Suppressor macrophage treated with lipopolysaccharide for 4 hours (primary cell): ENCODE measurements around the gene CYSRT1.

ENCODE experiments used
- DNase-seq: peaks from one replicate; pipeline ENCODE4 v3.0.0-alpha.2; 2020

The CYSRT1 gene, protein sequence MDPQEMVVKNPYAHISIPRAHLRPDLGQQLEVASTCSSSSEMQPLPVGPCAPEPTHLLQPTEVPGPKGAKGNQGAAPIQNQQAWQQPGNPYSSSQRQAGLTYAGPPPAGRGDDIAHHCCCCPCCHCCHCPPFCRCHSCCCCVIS

GRCh38 chr9:137224830-137225694, at the start of gene CYSRT1:
Gene CYSRT1 (plus strand): TSS chr9:137225174. CDS start chr9:137225622, 448 bp downstream.
- no peak for DNase-seq

DNA sequence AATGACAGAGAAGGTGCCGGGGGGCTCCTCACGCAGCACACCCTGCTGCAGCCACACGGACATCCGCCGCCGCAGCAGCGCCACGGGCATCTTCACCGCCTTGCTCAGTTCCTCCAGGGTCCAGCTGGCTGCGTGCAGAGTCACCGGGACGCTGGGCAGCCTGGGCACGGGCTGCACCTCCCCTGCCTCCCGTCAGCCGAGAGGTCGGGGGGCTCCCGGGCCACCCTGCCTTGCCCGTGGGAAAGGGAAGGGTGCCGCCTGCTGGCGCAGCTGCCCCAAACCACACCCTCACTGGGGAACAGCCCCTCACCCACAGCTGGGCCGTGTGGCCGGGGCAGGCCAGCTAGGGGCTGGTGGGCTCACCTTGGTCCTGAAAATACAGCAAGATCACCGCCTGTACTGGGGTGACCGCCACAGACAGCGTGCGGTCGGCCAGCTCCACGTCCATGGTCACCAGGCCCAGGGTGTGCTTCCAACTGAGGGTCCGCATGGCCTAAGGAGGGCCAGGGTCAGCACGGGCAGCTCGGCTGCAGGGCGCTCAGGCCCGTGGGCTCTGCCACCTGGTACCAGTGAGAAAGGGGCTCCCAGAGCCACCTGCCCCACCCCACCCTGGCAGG, 49.5 kb upstream of the CYSRT1 start:
- DNase-seq = no peak

DNA sequence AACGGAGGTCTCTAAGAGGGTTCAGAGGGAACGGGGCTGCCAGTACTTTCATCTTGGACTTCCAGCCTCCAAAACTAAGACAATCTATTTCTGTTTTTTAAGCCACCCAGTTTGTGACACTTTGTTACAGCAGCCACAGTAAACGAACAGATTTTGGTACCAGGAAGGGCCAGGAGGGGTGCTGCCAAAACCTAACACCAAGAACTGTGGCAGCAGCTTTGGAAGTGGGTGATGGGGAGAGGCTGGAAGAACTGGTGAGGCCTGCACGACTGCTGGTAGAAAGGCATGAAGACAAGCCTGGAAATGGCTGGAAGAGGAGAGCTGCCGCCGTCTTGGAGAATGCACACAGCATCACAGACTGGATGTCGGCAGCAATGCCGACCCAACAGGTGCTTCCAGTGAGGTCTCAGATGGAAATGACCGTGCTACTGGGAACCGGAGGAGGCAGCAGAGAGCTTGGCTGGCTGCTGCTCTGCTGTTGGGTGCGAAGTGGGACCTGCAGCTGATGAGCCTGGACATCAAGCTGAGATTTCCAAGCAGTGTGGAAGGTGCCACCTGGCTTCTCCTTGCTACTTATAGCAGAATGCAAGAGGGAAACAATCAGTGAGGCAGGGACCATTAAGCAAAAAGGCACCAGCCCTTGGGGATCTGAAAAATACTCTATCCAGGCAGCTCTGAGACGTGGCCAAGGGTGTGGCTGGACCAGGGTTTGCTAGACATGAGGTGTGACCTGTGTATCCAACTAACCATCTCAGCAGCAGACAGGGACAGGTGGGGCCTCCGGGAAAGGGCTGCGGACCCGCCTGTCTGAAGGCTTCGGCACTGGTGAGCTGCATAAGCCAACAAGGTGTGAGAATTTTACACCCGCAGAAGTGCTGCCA, 48.4 kb upstream of the CYSRT1 start:
- DNase-seq = peak; percentile 23

DNA sequence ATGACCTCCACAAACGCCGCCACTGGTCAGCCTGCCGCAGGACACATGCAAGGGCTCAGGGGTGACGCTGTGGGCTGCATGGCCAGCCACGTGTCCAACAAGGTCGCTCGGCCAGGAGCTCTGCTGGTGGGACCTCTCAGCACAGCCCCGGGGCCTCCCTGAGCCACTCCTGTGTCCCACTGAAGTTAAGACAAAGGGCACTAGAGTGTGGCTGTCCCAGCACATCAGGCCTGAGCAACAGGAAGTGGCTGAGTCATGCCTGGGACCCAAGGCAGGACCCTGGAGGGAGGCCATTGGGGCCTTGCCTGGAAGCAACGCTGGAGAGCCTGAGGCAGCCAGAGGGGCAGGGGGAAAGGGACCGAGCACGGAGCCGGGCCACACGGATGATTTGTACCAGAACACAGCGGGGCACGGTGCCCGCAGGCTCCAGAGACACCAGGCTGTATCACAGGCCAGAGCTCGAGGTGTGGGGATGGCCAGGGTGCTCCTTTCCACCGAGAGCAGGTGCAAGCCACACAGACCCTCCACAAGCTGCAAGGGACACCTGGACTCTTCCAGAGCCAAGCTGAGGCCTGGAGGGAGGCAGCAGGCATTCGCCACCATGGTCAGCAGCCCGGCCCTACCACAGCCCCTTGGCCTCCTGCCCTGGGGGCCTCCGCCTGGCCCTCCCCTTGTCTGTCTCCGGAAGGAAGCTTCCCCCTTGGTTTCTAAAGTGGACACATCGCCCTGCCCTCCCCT, 46.6 kb upstream of the CYSRT1 start:
- DNase-seq = no peak

GRCh38 chr9:137178939-137179630, 45.9 kb upstream of the CYSRT1 start:
- no peak for DNase-seq

GRCh38 chr9:137179761-137180160, 45.2 kb upstream of the CYSRT1 start:
- no peak for DNase-seq

DNA sequence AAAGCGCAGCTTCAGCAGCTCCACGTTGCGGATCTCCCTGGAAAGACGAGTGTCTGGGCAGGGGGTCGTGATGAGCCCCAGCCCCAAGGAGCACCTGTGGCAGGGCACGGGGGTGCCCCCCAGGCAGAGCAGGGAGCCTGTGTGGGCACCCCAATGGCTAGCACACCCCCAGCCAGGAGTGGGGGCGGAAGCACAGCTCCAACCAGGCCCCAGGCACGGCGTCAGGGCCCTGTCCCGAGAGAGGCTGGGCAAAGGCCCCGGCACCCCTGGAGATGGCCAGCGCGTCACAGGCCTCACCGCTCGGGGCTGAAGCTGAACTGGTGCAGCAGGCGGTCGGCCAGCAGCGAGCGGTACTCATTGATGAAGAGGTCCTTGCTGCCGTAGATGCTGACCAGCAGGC, 44.5 kb upstream of the CYSRT1 start:
- DNase-seq = no peak

DNA sequence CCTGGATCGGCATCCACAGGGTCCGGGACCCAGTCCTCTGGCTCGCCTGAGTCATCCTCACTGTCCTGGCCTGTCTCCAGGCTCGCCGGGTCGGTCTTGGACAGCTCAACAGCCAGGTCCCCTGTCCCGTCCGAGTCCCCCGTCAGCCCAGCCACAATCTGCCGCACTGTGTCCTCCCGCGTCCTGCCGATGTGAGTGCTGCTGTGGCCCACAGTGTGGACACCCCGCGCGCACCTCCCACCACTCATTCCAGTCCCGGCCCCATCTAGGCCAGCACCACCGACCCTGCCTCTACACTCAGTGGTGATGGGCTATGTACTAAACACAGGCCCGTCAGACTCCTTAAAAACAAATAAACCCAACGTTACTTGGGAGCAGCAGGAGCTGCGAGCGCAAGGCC, 43.3 kb upstream of the CYSRT1 start:
- no peak for DNase-seq

DNA sequence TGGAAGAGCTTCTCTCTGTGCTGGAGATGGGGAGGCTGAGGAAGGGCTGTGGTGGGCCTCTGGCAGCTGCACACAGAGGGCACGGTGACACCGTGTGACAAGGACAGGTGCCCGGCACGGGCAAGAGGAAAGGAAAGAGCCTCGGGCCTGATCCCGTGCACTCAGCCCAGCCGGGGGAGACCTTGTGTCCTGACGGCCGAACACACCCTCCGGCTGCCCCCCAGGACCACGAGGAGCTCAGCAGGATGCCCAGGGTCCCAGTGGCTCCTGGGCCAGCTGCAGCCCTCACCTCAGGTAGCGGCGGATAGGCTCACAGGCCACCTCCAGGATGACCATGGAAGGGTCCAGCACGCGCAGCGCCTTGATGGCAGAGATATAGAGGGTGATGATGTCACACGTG, 42.1 kb upstream of the CYSRT1 start:
- no peak for DNase-seq

GRCh38 chr9:137183980-137184595, 40.9 kb upstream of the CYSRT1 start:
- no peak for DNase-seq

DNA sequence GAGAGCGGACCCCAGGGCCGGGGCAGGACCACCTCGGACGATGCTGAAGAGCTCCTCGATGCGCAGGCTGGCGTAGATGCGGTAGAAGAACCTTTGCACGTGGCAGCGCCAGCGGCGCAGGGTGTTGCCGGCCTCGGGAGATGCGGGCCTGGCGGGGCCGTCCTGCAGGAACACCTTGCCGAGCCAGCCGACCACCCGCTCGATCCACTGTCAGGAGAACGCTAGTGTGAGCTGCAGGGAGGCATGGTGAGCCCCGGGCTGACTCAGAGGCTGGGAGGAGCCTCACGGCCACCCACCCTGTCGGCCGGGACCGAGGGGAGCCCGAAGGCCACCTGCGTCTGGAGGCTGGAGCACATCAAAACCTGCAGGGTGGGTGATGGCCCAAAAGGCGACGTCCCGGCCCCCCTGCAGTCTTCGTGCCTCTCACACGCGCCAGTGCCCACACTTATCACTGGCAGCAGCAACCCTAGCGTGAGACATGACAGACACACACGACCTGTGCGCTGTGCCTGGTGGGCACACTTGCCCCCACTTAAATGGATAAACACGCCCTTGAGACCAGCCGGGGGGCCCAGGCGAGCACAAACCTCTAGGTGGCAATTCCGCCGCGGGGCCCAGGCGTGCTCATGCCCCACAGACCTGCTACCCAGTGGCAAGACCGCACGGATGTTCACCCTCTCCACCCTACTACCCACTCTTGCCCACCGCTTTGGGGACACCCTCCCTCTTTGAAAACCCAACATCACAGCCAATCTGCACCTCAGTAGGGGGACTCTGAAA, 39.9 kb upstream of the CYSRT1 start:
- no peak for DNase-seq

DNA sequence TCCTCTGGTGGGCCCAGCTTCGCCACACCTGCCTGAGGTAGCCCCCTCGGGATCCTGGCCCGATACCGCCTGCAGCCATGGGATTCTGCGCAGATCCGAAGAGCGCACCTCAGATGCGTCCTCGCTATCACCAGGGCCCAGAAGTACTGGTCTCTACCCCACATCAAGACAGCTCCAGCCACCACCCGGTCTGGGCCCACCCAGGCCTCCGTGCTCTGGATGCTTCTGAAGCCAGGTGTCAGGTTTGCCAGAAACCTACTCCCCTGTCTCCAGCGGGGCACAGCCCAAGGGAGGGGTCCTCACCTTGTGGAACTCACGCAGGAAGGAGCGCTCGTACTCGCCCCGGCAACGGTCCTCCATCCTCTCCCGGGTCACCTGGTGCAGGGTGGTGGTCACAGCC, 39.1 kb upstream of the CYSRT1 start:
- no peak for DNase-seq

DNA sequence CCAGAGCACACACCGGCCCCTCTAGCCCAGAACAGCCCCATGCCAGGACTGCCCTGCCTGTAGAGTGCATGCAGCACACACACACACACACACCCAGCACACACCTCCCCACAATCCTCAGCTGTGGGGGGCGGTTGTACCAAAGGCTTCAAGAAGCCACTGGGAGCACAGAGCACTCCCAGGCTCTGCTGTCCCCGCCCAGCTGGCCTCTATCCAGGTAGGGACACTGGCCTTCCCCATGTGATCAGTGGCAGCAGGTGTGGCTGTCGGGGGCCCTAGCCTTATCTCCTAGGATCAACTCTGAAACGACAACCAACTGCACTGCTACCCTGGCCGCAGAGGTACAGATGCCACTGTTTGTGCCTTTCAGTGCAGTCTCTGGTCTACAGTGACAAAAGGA, 38.6 kb upstream of the CYSRT1 start:
- no peak for DNase-seq

- no peak for DNase-seq
Measured at GRCh38 chr9:137187386-137187785, 37.6 kb upstream of the CYSRT1 start.

DNA sequence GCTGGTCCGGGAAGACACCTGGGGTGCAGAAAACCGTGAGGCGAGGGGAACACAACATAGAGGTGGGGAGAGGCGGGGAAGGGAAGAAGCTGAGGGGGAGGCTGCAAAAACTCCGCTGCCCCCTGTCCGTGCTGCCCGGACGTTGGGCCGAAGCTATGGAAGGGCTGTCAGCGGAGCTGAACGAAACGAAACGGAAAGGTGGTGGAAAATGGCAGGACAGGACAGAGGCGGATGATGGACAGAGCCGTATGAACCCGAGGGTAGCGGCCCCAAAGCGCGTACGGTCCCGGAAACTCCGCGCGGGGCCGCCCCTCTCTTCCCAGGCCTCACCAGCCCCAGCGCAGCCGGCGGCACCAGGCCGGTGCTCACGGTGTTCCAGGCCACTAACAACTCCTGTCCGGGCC, 36.9 kb upstream of the CYSRT1 start:
- DNase-seq = no peak

- peak; percentile 97 for DNase-seq
Measured at GRCh38 chr9:137188490-137189296, 36.3 kb upstream of the CYSRT1 start, which contains the start of the genes ANAPC2 and SSNA1. Gene ANAPC2 (minus strand): TSS chr9:137188560. CDS start chr9:137188532, 28 bp downstream. Gene SSNA1 (plus strand): TSS chr9:137188676. CDS start chr9:137188727, 51 bp downstream.

DNA sequence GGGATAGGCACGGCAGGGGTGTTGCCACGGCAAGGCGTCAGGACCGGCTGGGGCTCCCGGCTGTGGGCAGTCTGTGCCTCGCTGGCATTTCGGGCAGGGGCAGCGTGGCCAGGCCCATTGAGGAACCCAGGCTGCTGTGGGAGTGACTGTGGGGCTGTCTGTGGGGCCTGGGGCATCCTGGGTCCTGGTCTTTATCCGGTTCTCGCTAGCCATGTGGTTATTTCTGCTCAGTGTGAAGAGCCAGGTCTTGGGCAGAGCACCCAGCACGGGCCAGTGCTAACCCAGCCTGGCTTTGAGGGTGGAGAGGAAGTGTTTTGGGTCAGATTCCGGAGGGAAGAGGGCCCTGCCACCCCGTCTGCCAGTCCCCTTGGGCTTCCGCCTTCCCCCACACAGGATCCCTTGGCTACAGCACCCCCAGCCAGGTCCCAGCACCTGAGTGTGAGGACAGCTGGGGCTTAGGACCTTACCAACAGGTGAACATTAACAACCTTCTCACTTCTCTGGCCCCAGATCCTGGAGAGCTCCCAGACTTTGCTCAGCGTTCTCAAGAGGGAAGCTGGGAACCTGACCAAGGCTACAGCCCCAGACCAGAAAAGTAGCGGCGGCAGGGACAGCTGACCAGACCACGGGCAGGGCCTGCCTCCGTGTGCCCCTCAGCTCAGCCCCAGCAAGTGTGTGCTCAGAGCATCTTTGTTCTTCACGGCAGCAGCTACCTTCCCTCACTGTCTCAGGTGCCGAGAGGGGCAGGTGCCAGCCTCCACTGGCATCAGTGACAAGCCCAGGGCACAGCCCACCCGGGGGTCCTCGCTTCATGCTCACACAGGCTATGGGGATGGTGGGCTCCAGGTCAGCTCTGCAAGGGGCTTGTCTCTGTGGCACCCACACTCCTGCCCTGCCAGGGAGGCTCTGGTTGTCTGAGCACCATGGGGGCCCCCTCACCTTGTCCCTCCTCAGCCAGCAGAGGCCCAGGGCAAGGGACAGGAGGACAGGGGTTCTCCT, 35.4 kb upstream of the CYSRT1 start:
- no peak for DNase-seq

DNA sequence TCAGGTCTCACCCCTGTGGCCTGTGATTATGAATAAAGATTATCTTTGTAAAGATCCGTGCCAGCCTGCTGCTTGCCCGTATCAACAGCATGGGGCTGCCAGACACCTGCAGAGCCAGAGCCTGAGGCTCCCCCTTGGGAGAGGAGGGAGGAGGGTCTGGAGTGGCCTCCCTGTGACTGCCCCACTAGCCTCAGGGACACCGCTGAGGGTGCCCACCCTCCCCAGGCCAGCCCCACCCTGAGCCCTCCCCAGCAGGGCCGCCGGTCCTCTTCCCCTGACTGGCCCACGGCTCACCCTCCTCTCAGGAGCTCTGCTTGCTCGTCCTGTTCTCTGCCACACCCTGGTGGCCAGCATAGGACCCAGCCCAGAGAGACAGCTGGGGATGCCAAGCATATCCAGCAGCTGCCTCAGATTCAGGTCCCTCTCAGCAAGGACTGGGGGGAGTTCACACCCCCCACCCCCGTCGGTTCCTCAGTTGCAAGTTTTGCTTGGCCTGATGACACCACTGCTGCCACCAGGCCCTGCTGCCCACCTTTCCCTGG, 34.6 kb upstream of the CYSRT1 start:
- no peak for DNase-seq
